Measurements from ENCODE around the gene SIGMAR1.

Gene SIGMAR1

DNA sequence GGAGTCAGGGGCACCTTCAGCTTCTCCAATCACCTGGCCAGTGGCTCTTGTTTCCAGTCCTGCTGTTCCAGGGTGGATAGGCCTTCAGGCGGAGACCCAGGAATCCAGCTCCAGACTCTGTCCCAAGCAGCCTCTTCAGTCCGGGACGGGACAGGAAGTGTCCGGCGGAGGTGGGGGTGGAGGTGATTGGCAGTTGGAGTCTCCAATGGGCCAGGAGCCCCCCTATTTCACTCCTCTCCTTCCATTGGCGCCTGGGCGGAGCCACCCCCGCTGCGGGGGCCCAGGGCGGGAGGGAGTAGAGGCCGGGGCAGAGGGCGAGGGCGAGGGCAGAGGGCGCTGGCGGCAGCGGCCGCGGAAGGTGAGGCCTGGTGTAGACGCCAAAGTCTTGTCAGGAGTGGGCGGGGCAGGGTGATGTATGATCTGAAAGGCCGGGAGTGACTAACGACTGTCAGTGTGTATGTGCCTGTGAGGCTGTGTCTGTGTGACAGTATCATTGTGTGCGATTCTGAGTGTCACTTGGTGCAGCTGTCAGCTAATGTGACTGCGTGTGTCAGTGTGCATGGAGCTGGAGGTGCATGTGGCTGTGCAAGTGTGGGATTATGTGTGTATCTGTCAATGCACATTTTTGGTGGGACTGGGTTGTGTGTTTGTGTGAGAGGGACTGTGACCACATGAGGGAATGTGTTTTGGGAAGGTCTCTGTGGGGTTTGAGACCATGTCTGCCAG is 14.5 kb upstream of the SIGMAR1 start, which contains the start of gene IL11RA (continued):
- TF ChIP-seq, protein P1, sequence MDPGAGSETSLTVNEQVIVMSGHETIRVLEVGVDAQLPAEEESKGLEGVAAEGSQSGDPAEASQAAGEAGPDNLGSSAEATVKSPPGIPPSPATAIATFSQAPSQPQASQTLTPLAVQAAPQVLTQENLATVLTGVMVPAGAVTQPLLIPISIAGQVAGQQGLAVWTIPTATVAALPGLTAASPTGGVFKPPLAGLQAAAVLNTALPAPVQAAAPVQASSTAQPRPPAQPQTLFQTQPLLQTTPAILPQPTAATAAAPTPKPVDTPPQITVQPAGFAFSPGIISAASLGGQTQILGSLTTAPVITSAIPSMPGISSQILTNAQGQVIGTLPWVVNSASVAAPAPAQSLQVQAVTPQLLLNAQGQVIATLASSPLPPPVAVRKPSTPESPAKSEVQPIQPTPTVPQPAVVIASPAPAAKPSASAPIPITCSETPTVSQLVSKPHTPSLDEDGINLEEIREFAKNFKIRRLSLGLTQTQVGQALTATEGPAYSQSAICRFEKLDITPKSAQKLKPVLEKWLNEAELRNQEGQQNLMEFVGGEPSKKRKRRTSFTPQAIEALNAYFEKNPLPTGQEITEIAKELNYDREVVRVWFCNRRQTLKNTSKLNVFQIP (CRISPR knock-in tag; IDR thresholded peaks at IDR 0.05; ENCODE audit: borderline replicate concordance, low read depth): no peak
- TF ChIP-seq SNAI2 (CRISPR knock-in tag; IDR thresholded peaks at IDR 0.05) (no peak), ZC3H10 (CRISPR knock-in tag; IDR thresholded peaks at IDR 0.05) (no peak), RARB (CRISPR knock-in tag; IDR thresholded peaks at IDR 0.05) (no peak)

DNA sequence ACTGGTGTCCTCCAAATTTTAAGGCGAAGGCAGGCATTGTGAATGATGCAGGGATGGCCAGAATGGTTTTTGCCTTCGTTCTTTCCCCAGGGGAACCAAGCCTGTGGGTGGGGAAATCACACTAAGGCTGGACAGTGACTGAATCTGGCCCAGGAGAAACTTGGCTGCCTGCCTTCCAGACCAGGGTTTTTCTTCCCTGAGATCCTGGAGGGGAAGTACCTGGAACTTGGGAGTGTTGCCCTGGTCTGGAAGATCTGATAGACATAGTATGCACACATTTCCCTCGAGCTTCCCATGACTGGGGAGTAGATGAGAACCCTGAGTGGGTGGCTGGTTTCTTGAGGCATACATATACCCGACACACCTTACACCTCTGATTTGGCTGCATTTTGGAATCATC is 13.7 kb upstream of the SIGMAR1 start:
- TF ChIP-seq OSR1 (CRISPR knock-in tag; IDR thresholded peaks at IDR 0.05): no peak
- TF ChIP-seq, protein P2, sequence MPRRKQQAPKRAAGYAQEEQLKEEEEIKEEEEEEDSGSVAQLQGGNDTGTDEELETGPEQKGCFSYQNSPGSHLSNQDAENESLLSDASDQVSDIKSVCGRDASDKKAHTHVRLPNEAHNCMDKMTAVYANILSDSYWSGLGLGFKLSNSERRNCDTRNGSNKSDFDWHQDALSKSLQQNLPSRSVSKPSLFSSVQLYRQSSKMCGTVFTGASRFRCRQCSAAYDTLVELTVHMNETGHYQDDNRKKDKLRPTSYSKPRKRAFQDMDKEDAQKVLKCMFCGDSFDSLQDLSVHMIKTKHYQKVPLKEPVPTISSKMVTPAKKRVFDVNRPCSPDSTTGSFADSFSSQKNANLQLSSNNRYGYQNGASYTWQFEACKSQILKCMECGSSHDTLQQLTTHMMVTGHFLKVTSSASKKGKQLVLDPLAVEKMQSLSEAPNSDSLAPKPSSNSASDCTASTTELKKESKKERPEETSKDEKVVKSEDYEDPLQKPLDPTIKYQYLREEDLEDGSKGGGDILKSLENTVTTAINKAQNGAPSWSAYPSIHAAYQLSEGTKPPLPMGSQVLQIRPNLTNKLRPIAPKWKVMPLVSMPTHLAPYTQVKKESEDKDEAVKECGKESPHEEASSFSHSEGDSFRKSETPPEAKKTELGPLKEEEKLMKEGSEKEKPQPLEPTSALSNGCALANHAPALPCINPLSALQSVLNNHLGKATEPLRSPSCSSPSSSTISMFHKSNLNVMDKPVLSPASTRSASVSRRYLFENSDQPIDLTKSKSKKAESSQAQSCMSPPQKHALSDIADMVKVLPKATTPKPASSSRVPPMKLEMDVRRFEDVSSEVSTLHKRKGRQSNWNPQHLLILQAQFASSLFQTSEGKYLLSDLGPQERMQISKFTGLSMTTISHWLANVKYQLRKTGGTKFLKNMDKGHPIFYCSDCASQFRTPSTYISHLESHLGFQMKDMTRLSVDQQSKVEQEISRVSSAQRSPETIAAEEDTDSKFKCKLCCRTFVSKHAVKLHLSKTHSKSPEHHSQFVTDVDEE (CRISPR knock-in tag; IDR thresholded peaks at IDR 0.05): no peak
- TF ChIP-seq CSDC2 (CRISPR knock-in tag; IDR thresholded peaks at IDR 0.05): no peak
- no peak for TF ChIP-seq ZC3H10 (CRISPR knock-in tag; IDR thresholded peaks at IDR 0.05)
- TF ChIP-seq, protein P1 (CRISPR knock-in tag; IDR thresholded peaks at IDR 0.05; ENCODE audit: borderline replicate concordance, low read depth): no peak
- TF ChIP-seq TCF4 (CRISPR knock-in tag; IDR thresholded peaks at IDR 0.05; ENCODE audit: borderline replicate concordance): no peak
- no peak for TF ChIP-seq ZFP3 (CRISPR knock-in tag; IDR thresholded peaks at IDR 0.05)
- no peak for TF ChIP-seq RARB (CRISPR knock-in tag; IDR thresholded peaks at IDR 0.05)
- TF ChIP-seq BACH2 (CRISPR knock-in tag; IDR thresholded peaks at IDR 0.05; ENCODE audit: borderline replicate concordance): no peak
- TF ChIP-seq, protein P3, sequence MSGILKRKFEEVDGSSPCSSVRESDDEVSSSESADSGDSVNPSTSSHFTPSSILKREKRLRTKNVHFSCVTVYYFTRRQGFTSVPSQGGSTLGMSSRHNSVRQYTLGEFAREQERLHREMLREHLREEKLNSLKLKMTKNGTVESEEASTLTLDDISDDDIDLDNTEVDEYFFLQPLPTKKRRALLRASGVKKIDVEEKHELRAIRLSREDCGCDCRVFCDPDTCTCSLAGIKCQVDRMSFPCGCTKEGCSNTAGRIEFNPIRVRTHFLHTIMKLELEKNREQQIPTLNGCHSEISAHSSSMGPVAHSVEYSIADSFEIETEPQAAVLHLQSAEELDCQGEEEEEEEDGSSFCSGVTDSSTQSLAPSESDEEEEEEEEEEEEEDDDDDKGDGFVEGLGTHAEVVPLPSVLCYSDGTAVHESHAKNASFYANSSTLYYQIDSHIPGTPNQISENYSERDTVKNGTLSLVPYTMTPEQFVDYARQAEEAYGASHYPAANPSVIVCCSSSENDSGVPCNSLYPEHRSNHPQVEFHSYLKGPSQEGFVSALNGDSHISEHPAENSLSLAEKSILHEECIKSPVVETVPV (CRISPR knock-in tag; IDR thresholded peaks at IDR 0.05): no peak
- TF ChIP-seq ZNF565 (CRISPR knock-in tag; conservative IDR thresholded peaks at IDR 0.05; ENCODE audit: low read depth): no peak
- TF ChIP-seq ZNF70 (CRISPR knock-in tag; IDR thresholded peaks at IDR 0.05): no peak
- TF ChIP-seq ISL1 (CRISPR knock-in tag; IDR thresholded peaks at IDR 0.05): no peak
- no peak for ATAC-seq

DNA sequence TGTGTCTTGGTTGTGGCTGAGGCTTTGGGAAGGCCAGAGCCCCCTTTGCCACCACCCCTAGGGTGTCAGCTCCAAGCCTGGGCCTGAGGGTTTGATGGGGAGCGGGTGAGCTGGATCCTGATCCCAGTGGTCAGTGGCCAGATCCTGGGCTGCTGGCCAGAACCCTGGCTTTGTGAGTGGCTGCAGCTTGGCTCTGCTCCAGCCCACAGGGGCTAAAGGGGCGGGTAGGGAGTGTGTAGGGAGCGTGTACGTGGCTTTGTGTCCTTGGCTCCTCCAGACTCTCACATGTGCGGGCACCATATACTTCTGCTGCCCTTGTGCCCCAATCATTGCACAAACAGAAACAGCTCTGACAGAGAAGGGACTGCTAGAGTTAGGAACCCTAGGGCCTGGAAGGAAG is 13.2 kb upstream of the SIGMAR1 start:
- ATAC-seq: no peak
- TF ChIP-seq RARB (CRISPR knock-in tag; IDR thresholded peaks at IDR 0.05): no peak
- 0 out of 2 replicates have a peak, but pooled peaks have one; percentile 13 for TF ChIP-seq TCF4 (CRISPR knock-in tag; IDR thresholded peaks at IDR 0.05; ENCODE audit: borderline replicate concordance)

DNA sequence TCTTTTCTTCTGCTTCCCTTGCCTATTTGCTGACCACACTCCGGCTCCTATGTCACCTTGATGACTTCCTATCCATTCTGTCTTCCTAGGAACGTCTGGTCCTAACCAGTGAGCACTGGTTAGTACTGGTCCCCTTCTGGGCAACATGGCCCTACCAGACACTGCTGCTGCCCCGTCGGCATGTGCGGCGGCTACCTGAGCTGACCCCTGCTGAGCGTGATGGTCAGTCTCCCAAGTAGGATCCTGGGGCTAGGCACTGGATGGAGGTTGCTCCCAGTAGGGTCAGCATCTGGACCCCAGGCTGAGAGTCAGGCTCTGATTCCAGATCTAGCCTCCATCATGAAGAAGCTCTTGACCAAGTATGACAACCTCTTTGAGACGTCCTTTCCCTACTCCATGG is 11.1 kb upstream of the SIGMAR1 start:
- TF ChIP-seq, protein P1 (CRISPR knock-in tag; IDR thresholded peaks at IDR 0.05; ENCODE audit: borderline replicate concordance, low read depth): no peak
- TF ChIP-seq ARNTL (CRISPR knock-in tag; IDR thresholded peaks at IDR 0.05; ENCODE audit: borderline replicate concordance, low read depth) (no peak), ZFP3 (CRISPR knock-in tag; IDR thresholded peaks at IDR 0.05) (no peak), ESRRG (CRISPR knock-in tag; IDR thresholded peaks at IDR 0.05) (no peak), CSDC2 (CRISPR knock-in tag; IDR thresholded peaks at IDR 0.05) (no peak), ZFP30 (CRISPR knock-in tag; IDR thresholded peaks at IDR 0.05) (no peak), ISL1 (CRISPR knock-in tag; IDR thresholded peaks at IDR 0.05) (no peak), ZNF8 (CRISPR knock-in tag; IDR thresholded peaks at IDR 0.05) (no peak), PPARA (CRISPR knock-in tag; IDR thresholded peaks at IDR 0.05; ENCODE audit: borderline replicate concordance) (no peak), OSR1 (CRISPR knock-in tag; IDR thresholded peaks at IDR 0.05) (no peak), TCF4 (CRISPR knock-in tag; IDR thresholded peaks at IDR 0.05; ENCODE audit: borderline replicate concordance) (no peak), SNAI2 (CRISPR knock-in tag; IDR thresholded peaks at IDR 0.05) (no peak), TOX (CRISPR knock-in tag; IDR thresholded peaks at IDR 0.05; ENCODE audit: borderline replicate concordance) (no peak), ZNF565 (CRISPR knock-in tag; conservative IDR thresholded peaks at IDR 0.05; ENCODE audit: low read depth) (no peak), BACH2 (CRISPR knock-in tag; IDR thresholded peaks at IDR 0.05; ENCODE audit: borderline replicate concordance) (no peak)
- TF ChIP-seq, protein P4, sequence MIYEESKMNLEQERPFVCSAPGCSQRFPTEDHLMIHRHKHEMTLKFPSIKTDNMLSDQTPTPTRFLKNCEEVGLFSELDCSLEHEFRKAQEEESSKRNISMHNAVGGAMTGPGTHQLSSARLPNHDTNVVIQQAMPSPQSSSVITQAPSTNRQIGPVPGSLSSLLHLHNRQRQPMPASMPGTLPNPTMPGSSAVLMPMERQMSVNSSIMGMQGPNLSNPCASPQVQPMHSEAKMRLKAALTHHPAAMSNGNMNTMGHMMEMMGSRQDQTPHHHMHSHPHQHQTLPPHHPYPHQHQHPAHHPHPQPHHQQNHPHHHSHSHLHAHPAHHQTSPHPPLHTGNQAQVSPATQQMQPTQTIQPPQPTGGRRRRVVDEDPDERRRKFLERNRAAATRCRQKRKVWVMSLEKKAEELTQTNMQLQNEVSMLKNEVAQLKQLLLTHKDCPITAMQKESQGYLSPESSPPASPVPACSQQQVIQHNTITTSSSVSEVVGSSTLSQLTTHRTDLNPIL (CRISPR knock-in tag; IDR thresholded peaks at IDR 0.05; ENCODE audit: low read depth): no peak
- TF ChIP-seq, protein P3 (CRISPR knock-in tag; IDR thresholded peaks at IDR 0.05): no peak
- no peak for ATAC-seq
